Motor neuron (in vitro differentiated cells): ENCODE results near the gene FLRT1. TPM values are rescaled to one million over a fixed set of nuclear protein-coding genes. Genes with fewer than 3 reads are reported as not detected.
A peak's percentile ranks its signal among the peaks of the same experiment; 100 is the strongest.

Experiments
- ATAC-seq, 8 experiments: fragments of 200-7000 bp; cut with Tn5 transposase; replicated peaks in 6 of 8; 2 replicates each; pipeline ENCODE4 v1.8.0; 2021; ENCODE audit warnings: mild to moderate bottlenecking in 8 of 8, moderate library complexity in 8 of 8
- H3K27ac ChIP-seq, 2 donors: fragments of 250-450 bp; sonication (Bioruptor Pico); 2 replicates each; pipeline ENCODE4 v1.9.0; 2021; ENCODE audit warnings: antibody characterized with exemption in 2 of 2, mild to moderate bottlenecking in 2 of 2, moderate library complexity in 1 of 2
- H3K4me1 ChIP-seq, 2 donors: fragments of 250-450 bp; sonication (Bioruptor Pico); replicated peaks in 1 of 2; 2 replicates each; pipeline ENCODE4 v1.6.1; 2021; ENCODE audit warnings: antibody characterized with exemption in 2 of 2, mild to moderate bottlenecking in 2 of 2, moderate library complexity in 1 of 2
- H3K4me3 ChIP-seq, 5 donors: fragments of 250-450 bp; sonication (Bioruptor Pico); 2 replicates each; pipeline ENCODE4 v1.9.0; 2021; ENCODE audit warnings: antibody characterized with exemption in 5 of 5, mild to moderate bottlenecking in 5 of 5, moderate library complexity in 4 of 5
- WGBS, 10 experiments: fragments of 450-650 bp; shearing (Covaris generic); methylation state at CpG; one replicate each; pipeline ENCODE4 v1.0.0; 2022; 5-methylcytosine and 5-hydroxymethylcytosine counted together
- in situ Hi-C, 9 experiments: fragments of 400-800 bp; cut with MboI; loops; one replicate each; pipeline ENCODE4 v1.15.0; 2021; ENCODE audit warnings: low sequenced_read_pairs in 9 of 9, low pct_unique_long_range_greater_than_20kb in 2 of 9; ENCODE audit not compliant: unreplicated experiment in 9 of 9
- total RNA-seq, 8 experiments: library from RNA; unstranded; fragments of 300-600 nt; gene quantifications; 2 replicates each; pipeline versions ENCODE4 v1.2.3 to v1.2.4, GENCODE V29; 2022

Gene FLRT1
- total RNA-seq, 8 experiments from 2014 or later: 0.31 to 10.1 (median 3.6) TPM

DNA sequence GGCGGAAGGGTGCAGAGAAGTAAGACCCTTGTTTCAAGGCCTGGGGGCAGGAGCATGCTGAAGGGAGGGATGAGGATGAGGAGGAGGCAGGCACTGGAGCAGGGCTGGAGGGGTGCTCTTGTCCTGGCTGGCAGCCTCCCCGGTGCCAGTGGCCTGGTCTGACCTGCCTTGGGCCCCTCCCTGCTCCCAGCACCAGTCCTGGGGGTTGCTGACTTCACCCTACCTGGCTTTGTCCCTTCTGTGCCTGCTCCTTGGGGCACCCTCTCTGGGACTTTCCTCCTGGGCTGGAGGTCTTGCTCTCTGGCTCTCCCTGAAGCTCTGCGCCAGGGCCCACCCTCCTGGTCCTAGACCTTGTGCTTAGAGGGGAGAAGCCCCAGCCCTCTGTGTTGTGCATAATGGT is 4.7 kb upstream of the FLRT1 start:
- in situ Hi-C loops: loop anchor here in 1 of 9 experiments (25.0 kb wide), 1 partner anchor 106 kb away; no protein-coding TSS in a partner anchor
- ATAC-seq: no peak
- H3K4me1 ChIP-seq: peaks cover 50 to 55% of the 10 kb centered on the region in 2 donors
- no peak overlapping the region for H3K4me3 ChIP-seq
- WGBS, 10 experiments: 94 to 100% methylated on average over 1 to 2 of the region's 3 CpGs; no CpG with 5 or more reads in 8 of the 10 experiments
- H3K27ac ChIP-seq: no peak overlapping the region

DNA sequence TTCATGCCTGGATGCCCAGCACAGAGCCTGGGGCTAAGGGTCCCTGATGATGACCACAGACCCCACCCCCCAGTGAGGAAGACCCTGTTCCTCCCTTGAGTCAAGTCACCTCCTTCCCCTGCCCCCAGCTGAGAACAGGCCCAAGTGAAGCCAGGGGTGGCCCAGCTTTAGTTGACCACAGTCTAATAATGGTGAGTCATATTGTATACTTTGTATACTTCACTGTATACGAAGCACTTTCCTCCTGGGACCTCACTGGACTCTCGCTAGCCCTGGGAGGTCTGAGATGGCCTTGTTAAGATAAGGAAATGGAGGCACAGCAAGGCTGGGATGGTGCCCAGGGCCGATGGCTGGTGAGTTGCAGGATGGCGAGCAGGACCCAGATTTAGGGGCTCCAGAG is 3.7 kb upstream of the FLRT1 start:
- WGBS, 10 experiments: 90 to 100% methylated on average over 1 to 4 of the region's 4 CpGs; no CpG with 5 or more reads in 8 of the 10 experiments
- no peak overlapping the region for H3K27ac ChIP-seq
- H3K4me1 ChIP-seq: peaks cover 48 to 53% of the 10 kb centered on the region in 2 donors
- ATAC-seq: no peak
- in situ Hi-C loops: loop anchor here in 1 of 9 experiments (25.0 kb wide), 1 partner anchor 105 kb away; no protein-coding TSS in a partner anchor
- no peak overlapping the region for H3K4me3 ChIP-seq

DNA sequence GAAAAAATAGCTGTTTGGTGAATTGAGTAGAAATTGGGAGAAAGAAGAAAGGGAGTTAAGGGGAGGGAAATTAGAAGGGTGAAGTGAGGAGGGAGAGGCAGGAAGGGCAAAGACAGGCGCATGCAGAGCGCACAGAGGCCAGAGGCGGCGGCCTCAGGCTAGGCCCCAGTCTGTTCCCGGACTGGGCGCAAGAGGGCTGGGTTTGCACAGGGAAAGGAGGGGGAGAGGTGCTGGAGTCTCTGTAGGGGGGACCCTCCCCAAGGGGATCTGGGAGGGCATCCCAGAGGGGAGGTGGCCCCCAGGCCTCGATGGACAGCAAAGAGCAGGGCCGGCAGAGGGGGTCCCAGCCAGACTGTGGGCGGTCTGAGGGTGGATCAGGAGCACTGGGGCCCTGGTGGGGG is 1.3 kb upstream of the FLRT1 start:
- in situ Hi-C loops: loop anchor here in 1 of 9 experiments (25.0 kb wide), 1 partner anchor 103 kb away; no protein-coding TSS in a partner anchor
- ATAC-seq: no peak
- WGBS, 10 experiments: 61 to 96% (median 75%) methylated on average over 2 to 7 of the region's 9 CpGs; no CpG with 5 or more reads in 4 of the 10 experiments
- no peak overlapping the region for H3K27ac ChIP-seq
- no peak overlapping the region for H3K4me3 ChIP-seq
- peaks cover 40 to 42% of the 10 kb centered on the region in 2 donors for H3K4me1 ChIP-seq

DNA sequence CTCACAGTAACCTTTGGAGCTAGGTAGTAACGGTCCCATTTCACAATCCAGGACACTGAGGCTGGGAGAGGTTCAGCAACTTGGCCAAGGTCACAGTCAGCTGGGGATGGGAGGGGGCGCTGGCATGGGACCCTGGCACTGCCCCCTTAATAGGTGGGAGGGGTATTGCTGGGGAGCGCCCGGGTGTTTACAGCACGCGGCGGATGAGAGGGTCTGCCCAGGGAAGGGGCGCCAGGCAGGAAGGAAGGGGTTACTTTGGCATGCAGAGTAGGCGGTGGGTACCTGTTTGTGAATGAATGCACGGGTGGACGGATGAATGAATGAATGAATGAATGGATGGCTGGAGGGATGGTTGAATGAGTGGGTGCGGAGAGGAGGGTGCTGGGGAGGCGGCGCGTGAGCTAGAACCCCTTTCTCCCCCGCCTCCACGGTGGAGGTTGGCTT is 628 bp upstream of the FLRT1 start:
- peak overlapping the region; percentile 31 to 48 for H3K27ac ChIP-seq
- in situ Hi-C loops: loop anchor here in 1 of 9 experiments (25.0 kb wide), 1 partner anchor 102 kb away; no protein-coding TSS in a partner anchor
- peak overlapping the region; percentile 49 to 74 (median 66) for H3K4me3 ChIP-seq
- peak in 1 of 8 experiments; percentile 5 for ATAC-seq
- peaks cover 33 to 35% of the 10 kb centered on the region in 2 donors for H3K4me1 ChIP-seq
- 33 to 80% (median 40%) methylated on average over 1 to 5 of the region's 17 CpGs; no CpG with 5 or more reads in 5 of the 10 experiments for WGBS, 10 experiments

DNA sequence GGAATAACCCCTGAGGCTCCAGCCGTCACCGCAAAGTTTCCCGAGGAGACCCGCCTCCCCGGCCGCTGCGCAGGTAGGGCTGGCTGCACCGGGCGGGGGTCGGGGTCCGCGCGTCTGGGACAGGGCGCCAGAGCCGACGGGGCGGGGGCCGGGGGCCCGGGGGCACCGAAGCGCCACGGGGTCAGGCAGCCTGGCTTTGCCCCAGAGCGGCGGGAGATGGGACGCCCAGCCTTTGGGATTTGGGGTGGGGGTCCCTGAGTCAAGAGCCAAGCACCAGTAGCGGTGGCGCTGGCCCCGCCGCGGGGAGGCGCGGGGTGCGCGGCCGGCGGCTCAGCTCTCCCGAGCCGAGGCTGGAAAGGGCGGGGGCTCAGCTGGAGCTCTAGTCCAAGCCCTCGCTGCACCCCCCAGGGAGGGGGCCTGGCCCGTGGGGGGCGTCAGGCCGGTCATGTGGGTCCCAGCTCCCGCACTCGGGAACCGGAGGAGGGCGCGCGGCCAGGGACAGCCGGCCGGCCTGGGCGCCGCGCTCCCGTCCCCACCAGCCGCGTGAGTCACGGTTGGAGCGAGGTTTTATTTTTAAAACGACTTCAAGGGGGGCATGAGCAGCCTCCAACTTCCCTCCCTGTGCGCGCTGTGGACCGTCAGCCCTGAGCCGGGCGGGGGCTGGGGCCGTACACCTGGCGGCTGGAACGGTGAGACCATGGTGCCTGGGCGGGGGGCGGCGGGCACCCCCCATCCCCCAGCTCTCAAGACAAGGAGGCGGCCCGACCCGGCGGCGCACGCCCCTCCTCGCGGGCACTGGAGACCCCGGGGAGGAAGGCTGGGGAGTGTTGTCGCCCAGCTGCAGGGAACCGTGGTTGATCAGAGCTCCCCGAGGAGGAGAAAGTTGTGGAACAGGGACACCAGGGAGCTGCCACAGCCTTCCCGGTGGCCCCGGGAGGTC is 626 bp downstream of the FLRT1 start:
- in situ Hi-C loops: loop anchor here in 1 of 9 experiments (25.0 kb wide), 1 partner anchor 101 kb away; no protein-coding TSS in a partner anchor
- ATAC-seq: peak; percentile 61 to 79 (median 74)
- Histone ChIP-seq H3K27ac (peak overlapping the region; percentile 59 to 65), H3K4me1 (peaks cover 39 to 43% of the 10 kb centered on the region in 2 donors), H3K4me3 (peak overlapping the region; percentile 49 to 74 (median 66))
- WGBS, 10 experiments: 1% methylated on average over 15 of the region's 85 CpGs; no CpG with 5 or more reads in 9 of the 10 experiments

DNA sequence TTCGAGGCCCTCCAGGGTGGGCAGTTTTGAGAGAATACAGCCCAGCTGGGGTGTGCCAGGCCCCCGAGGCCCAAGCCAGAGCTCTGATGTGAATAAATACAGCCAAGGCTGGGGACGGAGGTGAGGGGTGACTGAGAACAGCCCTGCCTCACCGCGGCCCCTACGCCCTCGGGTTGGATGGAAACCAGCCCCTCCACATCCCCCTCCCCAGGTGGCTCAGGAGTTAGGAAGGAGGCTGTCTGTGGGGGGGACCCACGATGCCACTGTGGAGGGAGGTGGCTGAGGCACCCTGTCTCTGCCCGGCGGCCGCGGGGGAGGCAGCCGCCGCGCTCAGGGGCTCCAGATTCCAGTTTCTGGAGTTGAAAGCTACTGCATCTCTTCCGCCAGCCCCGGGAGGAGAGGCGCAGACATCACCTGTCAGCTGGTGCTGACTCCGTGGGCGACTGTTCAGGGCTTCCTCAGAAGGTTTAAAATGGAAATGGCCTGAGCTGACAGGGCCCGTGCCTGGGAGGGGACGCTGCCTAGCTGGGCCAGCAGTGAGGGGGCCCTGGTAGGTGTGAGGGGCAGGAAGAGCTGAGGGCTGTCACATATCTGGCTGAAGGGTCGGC is 1.4 kb downstream of the FLRT1 start:
- WGBS, 10 experiments: 0 to 100% (median 40%) methylated on average over 1 to 5 of the region's 23 CpGs; no CpG with 5 or more reads in 5 of the 10 experiments
- in situ Hi-C loops: loop anchor here in 1 of 9 experiments (25.0 kb wide), 1 partner anchor 100 kb away; no protein-coding TSS in a partner anchor
- H3K27ac ChIP-seq: peak overlapping the region; percentile 59 to 65

DNA sequence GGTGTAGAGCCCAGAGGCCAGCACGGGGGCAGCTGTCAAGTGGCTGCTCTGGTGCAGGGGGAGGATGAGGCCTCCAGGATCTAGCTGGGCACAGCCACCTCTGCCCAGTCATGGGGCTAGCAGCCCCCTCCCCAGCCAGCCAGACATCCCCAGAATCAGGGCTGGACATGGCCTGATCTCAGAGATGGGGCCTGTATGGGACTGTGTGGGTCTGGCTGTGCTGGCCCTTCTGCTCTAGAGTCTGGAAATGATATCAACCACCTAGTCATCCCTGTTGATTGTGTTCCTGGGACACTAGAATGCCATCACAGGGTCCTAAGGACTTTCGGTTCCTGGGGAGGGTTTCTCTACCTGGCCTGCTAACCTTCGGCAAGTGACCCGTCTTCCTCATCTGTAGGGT is 2.8 kb downstream of the FLRT1 start:
- H3K4me3 ChIP-seq: no peak overlapping the region
- in situ Hi-C loops: loop anchor here in 1 of 9 experiments (25.0 kb wide), 1 partner anchor 99 kb away; no protein-coding TSS in a partner anchor

More for the DNA sequence above, 1.4 kb downstream of the FLRT1 start:
- ATAC-seq: peak in 6 of 8 experiments; percentile 0 to 5 (median 4)
- Histone ChIP-seq H3K4me1 (peaks cover 46 to 51% of the 10 kb centered on the region in 2 donors), H3K4me3 (peak overlapping the region; percentile 49 to 74 (median 66))

DNA sequence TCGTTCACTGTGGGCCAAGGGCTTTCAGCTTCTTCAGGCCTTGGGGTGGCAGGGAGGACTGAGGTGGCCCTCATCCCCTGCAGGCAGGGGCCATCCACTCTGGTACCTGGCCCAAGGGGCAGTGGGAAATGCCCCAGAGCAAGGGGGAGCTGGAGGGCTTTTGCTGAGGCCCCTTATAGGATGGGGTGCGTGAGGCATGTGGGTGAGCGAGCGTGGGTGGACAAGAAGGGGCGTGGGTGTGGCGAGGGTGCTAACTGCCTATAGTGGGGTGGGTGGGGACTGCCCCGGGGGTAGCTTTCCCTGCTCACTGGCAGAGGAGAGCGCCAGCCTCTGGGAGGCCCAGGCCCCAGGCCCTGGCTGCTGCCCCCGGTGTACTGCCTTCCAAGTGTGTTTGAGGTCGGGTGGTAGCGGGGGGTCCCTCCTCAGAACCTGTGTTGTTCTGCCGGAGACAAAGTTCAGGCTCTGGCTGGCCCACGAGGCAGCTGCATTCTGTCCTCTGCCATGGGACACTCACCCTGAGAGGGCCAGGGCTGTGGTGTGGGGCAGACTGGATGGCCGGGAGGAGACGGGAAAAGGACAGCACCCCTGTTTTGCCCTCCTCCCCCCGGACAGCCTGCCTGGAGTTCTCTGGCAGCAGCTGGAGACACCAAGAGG is 3.4 kb downstream of the FLRT1 start:
- no peak overlapping the region for H3K27ac ChIP-seq
- no peak for ATAC-seq
- H3K4me1 ChIP-seq: peaks cover 53 to 56% of the 10 kb centered on the region in 2 donors
- 70 to 100% (median 87%) methylated on average over 1 to 2 of the region's 16 CpGs; no CpG with 5 or more reads in 6 of the 10 experiments for WGBS, 10 experiments
- in situ Hi-C loops: loop anchor here in 1 of 9 experiments (25.0 kb wide), 1 partner anchor 98 kb away; no protein-coding TSS in a partner anchor
- H3K4me3 ChIP-seq: no peak overlapping the region

More for the DNA sequence above, 2.8 kb downstream of the FLRT1 start:
- Histone ChIP-seq H3K27ac (no peak overlapping the region), H3K4me1 (peaks cover 53 to 57% of the 10 kb centered on the region in 2 donors)
- 90 to 100% methylated on average over 2 to 3 of the region's 4 CpGs; no CpG with 5 or more reads in 8 of the 10 experiments for WGBS, 10 experiments
- ATAC-seq: no peak

DNA sequence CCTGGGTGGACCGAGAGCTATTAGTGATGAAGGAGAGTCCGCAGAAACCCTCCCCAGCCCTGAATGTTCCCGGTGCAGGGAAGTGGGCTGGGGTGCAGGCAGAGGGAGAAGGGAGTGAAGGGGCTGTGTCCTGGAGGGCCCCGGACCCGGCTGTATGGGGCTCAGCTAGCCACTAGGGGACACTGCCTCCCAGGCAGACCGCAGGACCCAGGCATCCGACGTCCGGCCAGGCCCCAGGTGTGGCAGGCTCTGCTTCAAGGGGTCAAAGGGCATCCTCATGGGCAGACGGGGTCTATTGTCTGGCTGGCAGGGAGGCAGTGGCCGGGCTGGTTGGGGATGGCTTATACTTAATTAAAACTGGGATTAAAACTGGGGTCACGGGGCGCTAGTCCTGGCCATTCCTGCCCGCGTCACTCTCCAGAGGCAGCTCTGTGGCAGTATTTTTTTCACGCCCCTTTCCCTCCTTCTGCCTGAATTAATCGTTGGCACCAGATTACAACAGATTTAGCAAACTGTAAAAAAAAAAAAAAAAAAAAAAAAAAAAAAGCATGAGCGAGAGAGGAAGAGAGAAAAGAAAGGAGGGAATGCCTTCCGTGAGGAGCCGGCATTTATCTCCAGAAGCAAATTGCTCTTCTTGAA is 5.1 kb downstream of the FLRT1 start:
- in situ Hi-C loops: loop anchor here in 1 of 9 experiments (25.0 kb wide), 1 partner anchor 96 kb away; no protein-coding TSS in a partner anchor
- H3K4me1 ChIP-seq: peaks cover 54 to 58% of the 10 kb centered on the region in 2 donors
- H3K27ac ChIP-seq: peak overlapping the region in 1 of 2 donors; percentile 78

DNA sequence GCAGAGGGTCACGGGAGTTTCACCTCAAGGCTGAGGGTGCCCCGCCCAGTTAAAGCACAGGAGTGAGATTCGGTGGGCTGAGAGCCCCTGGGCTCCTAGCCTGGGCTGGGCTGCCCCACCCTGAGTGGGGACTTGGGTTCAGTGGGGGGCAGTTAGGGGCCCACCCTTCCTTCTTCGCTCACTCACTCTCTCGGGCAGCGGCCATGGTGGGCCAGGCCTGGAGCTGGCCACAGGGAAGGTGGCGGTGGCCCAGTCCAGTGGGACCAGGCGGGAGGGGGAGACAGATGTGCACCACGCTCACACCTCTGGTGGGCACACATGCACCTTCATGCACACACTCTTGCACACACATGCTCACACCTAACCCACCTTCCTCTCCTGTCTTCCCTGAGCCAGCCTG is 6.1 kb downstream of the FLRT1 start:
- H3K4me1 ChIP-seq: peaks cover 54 to 57% of the 10 kb centered on the region in 2 donors
- peak overlapping the region in 1 of 2 donors; percentile 63 for H3K27ac ChIP-seq
- WGBS, 10 experiments: 60 to 100% (median 87%) methylated on average over 1 to 2 of the region's 9 CpGs; no CpG with 5 or more reads in 6 of the 10 experiments
- ATAC-seq: no peak
- no peak overlapping the region for H3K4me3 ChIP-seq
- in situ Hi-C loops: loop anchor here in 1 of 9 experiments (25.0 kb wide), 1 partner anchor 95 kb away; no protein-coding TSS in a partner anchor

More for the DNA sequence above, 5.1 kb downstream of the FLRT1 start:
- WGBS, 10 experiments: 20 to 89% (median 62%) methylated on average over 1 to 11 of the region's 20 CpGs; no CpG with 5 or more reads in 2 of the 10 experiments
- H3K4me3 ChIP-seq: no peak overlapping the region
- ATAC-seq: peak in 5 of 8 experiments; percentile 10 to 27 (median 16)

DNA sequence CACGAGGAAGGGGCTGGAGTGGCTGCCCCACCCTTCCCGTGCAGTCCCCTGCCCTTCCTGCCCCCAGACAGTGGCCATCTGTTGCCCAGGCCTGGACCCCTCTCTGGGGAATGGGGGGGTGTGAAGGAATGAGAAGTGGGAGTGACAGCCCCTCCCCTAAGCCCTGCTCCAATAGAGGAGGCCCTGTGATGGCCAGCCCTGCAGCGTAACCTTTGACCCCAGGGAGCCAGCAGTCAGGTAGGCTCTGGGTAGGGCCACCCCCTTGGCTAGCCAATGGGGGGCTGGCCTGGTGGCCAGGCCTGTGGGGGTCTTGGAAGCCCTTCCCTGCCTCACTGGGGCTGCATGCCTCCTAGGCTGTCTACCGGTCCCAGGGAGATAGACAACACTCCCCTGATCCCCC is 6.6 kb downstream of the FLRT1 start:
- in situ Hi-C loops: loop anchor here in 1 of 9 experiments (25.0 kb wide), 1 partner anchor 95 kb away; no protein-coding TSS in a partner anchor
- 88% methylated on average over 1 of the region's 4 CpGs; no CpG with 5 or more reads in 9 of the 10 experiments for WGBS, 10 experiments
- Histone ChIP-seq H3K4me1 (peaks cover 50 to 53% of the 10 kb centered on the region in 2 donors), H3K4me3 (no peak overlapping the region), H3K27ac (no peak overlapping the region)
- no peak for ATAC-seq
